ENCODE results near the gene EIF3L. TPM values are rescaled to one million over a fixed set of nuclear protein-coding genes. Genes with fewer than 3 reads are reported as not detected.

The EIF3L gene
- total RNA-seq, 4 donors from 2014 or later: 336 to 538 (median 412) TPM

DNA sequence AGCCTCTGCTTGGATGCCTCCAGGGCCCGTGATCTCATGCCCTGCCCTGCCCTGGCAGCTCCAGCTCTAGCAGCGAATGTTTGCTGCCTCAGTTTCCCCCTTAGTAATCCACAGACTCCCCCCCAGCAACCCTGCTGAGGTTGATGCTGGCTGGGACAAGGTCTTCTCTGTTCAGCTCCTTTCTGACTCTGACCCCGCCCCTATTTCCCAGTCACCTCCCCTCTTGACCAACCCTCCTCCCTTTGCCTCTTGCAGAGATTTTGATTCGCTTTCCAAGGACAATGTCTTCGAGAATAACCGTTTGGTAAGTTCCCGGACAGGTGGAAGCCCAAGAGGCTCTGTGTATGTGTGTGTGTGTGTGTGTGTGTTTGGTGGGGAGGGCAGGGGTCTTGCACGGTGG, 62.5 kb downstream of the EIF3L start:
- WGBS, 2 donors (ENCODE audit: low coverage in 1 of 2): 19 to 60% methylated on average over 4 of the region's 8 CpGs
- no peak for ATAC-seq
- peaks cover 0 to 62% (median 16%) of the 10 kb centered on the region in 3 donors for H3K4me1 ChIP-seq
- H3K27me3 ChIP-seq: no peaks in the 10 kb centered on the region
- no peak for TF ChIP-seq POLR2AphosphoS5 (IDR thresholded peaks at IDR 0.05)
- TF ChIP-seq, protein P1, sequence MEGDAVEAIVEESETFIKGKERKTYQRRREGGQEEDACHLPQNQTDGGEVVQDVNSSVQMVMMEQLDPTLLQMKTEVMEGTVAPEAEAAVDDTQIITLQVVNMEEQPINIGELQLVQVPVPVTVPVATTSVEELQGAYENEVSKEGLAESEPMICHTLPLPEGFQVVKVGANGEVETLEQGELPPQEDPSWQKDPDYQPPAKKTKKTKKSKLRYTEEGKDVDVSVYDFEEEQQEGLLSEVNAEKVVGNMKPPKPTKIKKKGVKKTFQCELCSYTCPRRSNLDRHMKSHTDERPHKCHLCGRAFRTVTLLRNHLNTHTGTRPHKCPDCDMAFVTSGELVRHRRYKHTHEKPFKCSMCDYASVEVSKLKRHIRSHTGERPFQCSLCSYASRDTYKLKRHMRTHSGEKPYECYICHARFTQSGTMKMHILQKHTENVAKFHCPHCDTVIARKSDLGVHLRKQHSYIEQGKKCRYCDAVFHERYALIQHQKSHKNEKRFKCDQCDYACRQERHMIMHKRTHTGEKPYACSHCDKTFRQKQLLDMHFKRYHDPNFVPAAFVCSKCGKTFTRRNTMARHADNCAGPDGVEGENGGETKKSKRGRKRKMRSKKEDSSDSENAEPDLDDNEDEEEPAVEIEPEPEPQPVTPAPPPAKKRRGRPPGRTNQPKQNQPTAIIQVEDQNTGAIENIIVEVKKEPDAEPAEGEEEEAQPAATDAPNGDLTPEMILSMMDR (IDR thresholded peaks at IDR 0.05): no peak
- TF ChIP-seq EP300 (IDR thresholded peaks at IDR 0.05): no peak
- TF ChIP-seq POLR2A (IDR thresholded peaks at IDR 0.05): no peak
- H3K36me3 ChIP-seq: peaks cover 0 to 48% of the 10 kb centered on the region in 2 donors
- peak overlapping the region; percentile 51 to 94 (median 92) for H3K27ac ChIP-seq
- no peak overlapping the region for H3K4me3 ChIP-seq
- no peaks in the 10 kb centered on the region for H3K9me3 ChIP-seq

DNA sequence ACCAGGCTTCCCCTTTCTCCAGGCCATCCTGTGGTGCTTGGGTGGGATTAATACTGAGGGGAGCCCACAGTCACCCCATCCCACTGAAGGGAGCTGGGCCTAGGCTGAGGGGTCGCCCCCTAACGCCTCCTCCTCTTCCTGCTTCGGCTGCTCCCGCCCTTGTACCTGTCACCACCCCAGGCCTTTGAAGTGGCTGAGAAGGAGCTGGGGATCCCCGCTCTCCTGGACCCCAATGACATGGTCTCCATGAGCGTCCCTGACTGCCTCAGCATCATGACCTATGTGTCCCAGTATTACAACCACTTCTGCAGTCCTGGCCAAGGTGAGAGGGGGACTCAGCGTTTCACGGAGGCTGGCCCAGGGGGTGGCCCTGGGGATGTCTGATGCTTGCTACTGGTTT, 63.0 kb downstream of the EIF3L start:
- TF ChIP-seq EP300 (IDR thresholded peaks at IDR 0.05): no peak
- TF ChIP-seq, protein P1 (IDR thresholded peaks at IDR 0.05): no peak
- TF ChIP-seq POLR2A (IDR thresholded peaks at IDR 0.05): no peak
- no peak for TF ChIP-seq POLR2AphosphoS5 (IDR thresholded peaks at IDR 0.05)
- ATAC-seq: no peak
- Histone ChIP-seq H3K4me1 (peaks cover 0 to 57% (median 16%) of the 10 kb centered on the region in 3 donors), H3K9me3 (no peaks in the 10 kb centered on the region), H3K27ac (peak overlapping the region in 3 of 4 donors; percentile 91 to 94 (median 92)), H3K4me3 (no peak overlapping the region), H3K36me3 (peaks cover 0 to 53% of the 10 kb centered on the region in 2 donors), H3K27me3 (no peaks in the 10 kb centered on the region)
- 56 to 64% methylated on average over 2 to 3 of the region's 8 CpGs for WGBS, 2 donors (ENCODE audit: low coverage in 1 of 2)

DNA sequence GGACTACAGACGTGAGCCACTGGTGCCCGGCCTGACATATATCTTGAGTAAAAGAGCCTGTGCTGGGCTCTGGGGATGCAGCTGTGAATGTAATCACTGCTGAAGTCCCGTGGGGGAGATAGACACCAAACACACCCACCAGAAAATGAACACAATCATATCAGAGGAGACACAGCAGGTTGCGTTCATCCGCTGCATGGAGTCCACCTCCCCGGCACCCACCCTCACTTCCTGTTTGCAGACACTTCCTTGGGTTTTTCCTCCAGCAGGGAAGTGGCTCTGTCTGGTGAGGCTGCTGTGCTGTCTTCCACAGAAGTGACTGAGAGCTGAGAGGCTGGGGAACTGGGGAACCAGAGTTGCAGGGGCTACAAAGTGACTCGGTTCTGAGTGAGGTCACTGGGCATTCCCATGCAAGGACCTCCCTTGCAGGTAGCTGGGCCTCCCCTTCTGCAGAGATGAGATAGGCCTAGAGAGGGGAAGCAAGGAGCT, 64.1 kb downstream of the EIF3L start:
- Histone ChIP-seq H3K27ac (peak overlapping the region in 3 of 4 donors; percentile 26 to 94 (median 91)), H3K4me1 (peaks cover 0 to 47% (median 16%) of the 10 kb centered on the region in 3 donors), H3K9me3 (no peaks in the 10 kb centered on the region), H3K4me3 (no peak overlapping the region), H3K27me3 (no peaks in the 10 kb centered on the region), H3K36me3 (peaks cover 0 to 64% of the 10 kb centered on the region in 2 donors)
- WGBS, 2 donors (ENCODE audit: low coverage in 1 of 2): no CpG with 5 or more reads among the region's 7 CpGs
- TF ChIP-seq EP300 (IDR thresholded peaks at IDR 0.05) (no peak), POLR2AphosphoS5 (IDR thresholded peaks at IDR 0.05) (no peak), POLR2A (IDR thresholded peaks at IDR 0.05) (no peak)
- TF ChIP-seq, protein P1 (IDR thresholded peaks at IDR 0.05): no peak
- no peak for ATAC-seq

DNA sequence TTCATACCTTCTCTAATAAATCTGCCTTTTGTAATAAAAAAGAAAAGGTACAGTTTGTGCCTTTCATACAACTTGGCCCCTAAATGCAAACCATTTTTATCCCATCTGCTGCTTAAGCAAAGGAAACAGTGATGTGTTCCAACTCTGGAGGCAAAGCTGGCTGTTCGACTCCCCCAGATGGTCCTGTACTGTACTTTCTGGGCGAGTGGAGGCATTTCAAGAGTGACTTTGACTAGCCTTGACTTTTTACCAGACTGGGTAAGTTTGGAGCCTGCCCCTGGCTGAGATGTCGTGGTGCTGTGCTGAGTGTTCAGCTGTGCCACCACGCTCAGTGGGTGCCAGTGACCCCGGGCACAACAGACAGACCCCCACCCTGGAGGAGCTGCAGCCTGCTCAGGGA, 67.1 kb downstream of the EIF3L start:
- no peaks in the 10 kb centered on the region for H3K9me3 ChIP-seq
- H3K27me3 ChIP-seq: no peaks in the 10 kb centered on the region
- H3K36me3 ChIP-seq: peaks cover 0 to 95% of the 10 kb centered on the region in 2 donors
- no CpG with 5 or more reads among the region's 5 CpGs for WGBS, 2 donors (ENCODE audit: low coverage in 1 of 2)
- no peak for TF ChIP-seq POLR2A (IDR thresholded peaks at IDR 0.05)
- no peak for TF ChIP-seq POLR2AphosphoS5 (IDR thresholded peaks at IDR 0.05)
- TF ChIP-seq, protein P1 (IDR thresholded peaks at IDR 0.05): no peak
- no peak overlapping the region for H3K4me3 ChIP-seq
- peaks cover 0 to 24% (median 4%) of the 10 kb centered on the region in 3 donors for H3K4me1 ChIP-seq
- no peak for ATAC-seq
- peak overlapping the region in 3 of 4 donors; percentile 41 to 63 (median 44) for H3K27ac ChIP-seq

DNA sequence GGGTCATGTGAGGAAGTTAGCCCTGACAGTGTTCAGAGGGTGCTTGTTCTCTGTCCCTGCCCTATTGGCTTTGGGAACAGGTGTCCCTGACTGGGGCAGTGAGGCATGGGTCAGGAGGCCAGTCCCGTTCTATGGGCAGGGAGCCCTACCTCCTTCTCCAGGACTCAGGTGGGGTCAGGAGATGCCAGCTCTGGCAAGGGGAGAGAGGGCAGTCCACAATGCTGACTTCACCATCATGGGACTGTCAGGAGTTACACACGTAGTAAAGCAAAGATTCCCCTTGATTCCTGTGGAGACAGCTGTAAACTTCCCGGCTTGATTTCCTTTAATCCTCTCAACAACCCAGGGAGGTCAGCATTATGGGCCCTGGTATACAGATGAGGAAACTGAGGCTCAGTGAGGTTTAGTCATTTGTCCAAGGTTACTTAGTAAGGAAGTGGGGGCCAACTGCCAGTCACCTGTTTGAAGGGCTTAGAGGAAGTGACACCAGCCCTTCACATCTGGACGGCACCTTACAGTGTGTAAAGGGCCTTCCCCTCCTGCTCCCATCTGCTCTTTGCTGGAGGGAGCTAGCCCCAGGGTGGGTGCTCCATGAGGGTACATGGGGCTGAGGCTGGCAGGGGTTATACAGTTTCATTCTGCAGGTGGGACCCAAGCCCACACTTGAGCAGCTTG, 68.8 kb downstream of the EIF3L start:
- TF ChIP-seq POLR2AphosphoS5 (IDR thresholded peaks at IDR 0.05): no peak
- TF ChIP-seq, protein P1 (IDR thresholded peaks at IDR 0.05): no peak
- no peak for TF ChIP-seq POLR2A (IDR thresholded peaks at IDR 0.05)
- TF ChIP-seq EP300 (IDR thresholded peaks at IDR 0.05): no peak
- WGBS, 2 donors (ENCODE audit: low coverage in 1 of 2): 60 to 80% methylated on average over 1 of the region's 4 CpGs
- Histone ChIP-seq H3K27ac (peak overlapping the region in 3 of 4 donors; percentile 44 to 63 (median 54)), H3K4me1 (peaks cover 0 to 16% (median 0%) of the 10 kb centered on the region in 3 donors), H3K4me3 (no peak overlapping the region), H3K36me3 (peaks cover 0 to 98% of the 10 kb centered on the region in 2 donors), H3K9me3 (no peaks in the 10 kb centered on the region), H3K27me3 (no peaks in the 10 kb centered on the region)
- no peak for ATAC-seq

Data from gastroesophageal sphincter (tissue), 4 donors.